ENCODE data around the gene PLLP.

The PLLP gene, protein sequence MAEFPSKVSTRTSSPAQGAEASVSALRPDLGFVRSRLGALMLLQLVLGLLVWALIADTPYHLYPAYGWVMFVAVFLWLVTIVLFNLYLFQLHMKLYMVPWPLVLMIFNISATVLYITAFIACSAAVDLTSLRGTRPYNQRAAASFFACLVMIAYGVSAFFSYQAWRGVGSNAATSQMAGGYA

DNA sequence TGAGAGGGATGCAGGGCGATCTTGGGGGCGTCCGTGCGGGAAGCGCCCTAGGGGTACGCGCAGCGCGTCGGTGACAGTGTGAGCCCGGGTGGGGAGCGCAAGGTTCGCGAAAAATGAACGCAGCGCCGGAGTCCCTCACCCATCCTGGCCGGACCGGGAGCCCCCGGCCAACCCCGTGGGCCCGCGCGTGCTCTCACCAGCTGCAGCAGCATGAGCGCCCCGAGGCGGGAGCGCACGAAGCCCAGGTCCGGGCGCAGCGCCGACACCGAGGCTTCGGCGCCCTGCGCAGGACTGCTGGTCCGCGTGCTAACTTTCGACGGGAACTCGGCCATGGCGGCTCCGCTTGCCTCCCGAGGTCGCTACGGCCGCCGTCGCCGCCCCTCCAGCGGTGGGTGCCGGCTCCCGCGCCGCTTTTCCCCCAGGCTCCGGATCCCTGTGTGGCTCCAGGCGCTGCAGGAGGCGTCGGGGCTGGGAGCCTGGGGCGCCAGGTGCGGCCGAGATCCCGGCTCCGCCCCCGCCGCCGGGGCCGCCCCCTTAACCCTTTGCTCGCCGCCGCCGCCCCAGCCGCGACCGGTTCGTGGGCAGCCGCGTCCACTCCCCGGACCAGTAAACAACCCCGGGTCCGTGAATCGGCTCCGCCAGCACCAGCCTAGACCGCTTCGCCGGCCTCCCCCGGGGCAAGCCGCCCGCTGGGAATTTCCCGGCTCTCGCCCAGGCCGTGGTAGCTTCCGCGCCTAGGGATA, at the start of gene PLLP:
Gene PLLP, minus strand, starts transcription at position 464 of the 743 bp plus-strand sequence. Its CDS starts 132 bp downstream, at position 332.
- Histone ChIP-seq H3K9me2 (replicated peaks; ENCODE audit: low read depth, low read length) (no peaks in the 10 kb centered on the region), H2AFZ (ENCODE audit: low read length) (no peak within 1 kb of the TSS), H3K9ac (ENCODE audit: low read depth, low read length, poor library complexity, severe bottlenecking) (no peak within 1 kb of the TSS), H3K79me2 (ENCODE audit: insufficient read depth, low read length) (no peaks in the 10 kb centered on the region), H4K20me1 (ENCODE audit: insufficient read depth, low read length, poor library complexity, severe bottlenecking) (no peaks in the 10 kb centered on the region), H3F3A (ENCODE audit: low read depth) (no peaks in the 10 kb centered on the region), H3K4me2 (ENCODE audit: low read depth, low read length, poor library complexity, severe bottlenecking) (no peak within 1 kb of the TSS), H3K27me3 (ENCODE audit: insufficient read depth, low read length, poor library complexity, severe bottlenecking) (peaks cover 5% of the 10 kb centered on the region), H3K4me3 (ENCODE audit: low read length, poor library complexity, severe bottlenecking) (no peak within 1 kb of the TSS), H3K9me3 (ENCODE audit: insufficient read depth, low read depth, low read length) (no peaks in the 10 kb centered on the region), H3K4me1 (ENCODE audit: insufficient read depth, low read length, poor library complexity, severe bottlenecking) (no peaks in the 10 kb centered on the region), H3K36me3 (ENCODE audit: insufficient read depth, low read length) (no peaks in the 10 kb centered on the region)
- TF ChIP-seq EZH2phosphoT487 (IDR thresholded peaks at IDR 0.05; ENCODE audit: borderline replicate concordance): no peak
- TF ChIP-seq, protein P1, sequence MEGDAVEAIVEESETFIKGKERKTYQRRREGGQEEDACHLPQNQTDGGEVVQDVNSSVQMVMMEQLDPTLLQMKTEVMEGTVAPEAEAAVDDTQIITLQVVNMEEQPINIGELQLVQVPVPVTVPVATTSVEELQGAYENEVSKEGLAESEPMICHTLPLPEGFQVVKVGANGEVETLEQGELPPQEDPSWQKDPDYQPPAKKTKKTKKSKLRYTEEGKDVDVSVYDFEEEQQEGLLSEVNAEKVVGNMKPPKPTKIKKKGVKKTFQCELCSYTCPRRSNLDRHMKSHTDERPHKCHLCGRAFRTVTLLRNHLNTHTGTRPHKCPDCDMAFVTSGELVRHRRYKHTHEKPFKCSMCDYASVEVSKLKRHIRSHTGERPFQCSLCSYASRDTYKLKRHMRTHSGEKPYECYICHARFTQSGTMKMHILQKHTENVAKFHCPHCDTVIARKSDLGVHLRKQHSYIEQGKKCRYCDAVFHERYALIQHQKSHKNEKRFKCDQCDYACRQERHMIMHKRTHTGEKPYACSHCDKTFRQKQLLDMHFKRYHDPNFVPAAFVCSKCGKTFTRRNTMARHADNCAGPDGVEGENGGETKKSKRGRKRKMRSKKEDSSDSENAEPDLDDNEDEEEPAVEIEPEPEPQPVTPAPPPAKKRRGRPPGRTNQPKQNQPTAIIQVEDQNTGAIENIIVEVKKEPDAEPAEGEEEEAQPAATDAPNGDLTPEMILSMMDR (conservative IDR thresholded peaks at IDR 0.05; ENCODE audit: low read length): no peak

DNA sequence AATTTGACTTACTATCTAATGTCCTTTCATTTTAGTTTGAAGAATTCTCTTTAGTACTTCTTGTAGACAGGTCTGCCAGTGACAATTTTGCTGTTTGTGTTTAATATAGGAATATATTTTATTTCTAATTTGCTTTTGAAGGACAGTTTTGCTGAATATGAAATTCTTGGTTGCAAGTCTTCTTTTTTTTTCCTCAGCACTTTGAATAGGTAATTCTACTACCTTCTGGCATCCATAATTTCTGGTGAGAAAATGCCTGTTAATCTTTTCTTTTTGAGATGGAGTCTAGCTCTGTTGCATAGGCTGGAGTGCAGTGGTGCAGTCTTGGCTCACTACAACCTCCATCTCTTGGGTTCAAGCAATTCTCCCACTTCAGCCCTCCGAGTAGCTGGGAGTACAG, 48.9 kb upstream of the PLLP start:
- Histone ChIP-seq H3K4me1 (ENCODE audit: insufficient read depth, low read length, poor library complexity, severe bottlenecking) (no peaks in the 10 kb centered on the region), H3K27me3 (ENCODE audit: insufficient read depth, low read length, poor library complexity, severe bottlenecking) (no peaks in the 10 kb centered on the region), H3K79me2 (ENCODE audit: insufficient read depth, low read length) (no peaks in the 10 kb centered on the region), H3F3A (ENCODE audit: low read depth) (no peaks in the 10 kb centered on the region), H3K9me3 (ENCODE audit: insufficient read depth, low read depth, low read length) (no peaks in the 10 kb centered on the region), H3K4me2 (ENCODE audit: low read depth, low read length, poor library complexity, severe bottlenecking) (no peak overlapping the region), H3K36me3 (ENCODE audit: insufficient read depth, low read length) (no peaks in the 10 kb centered on the region), H3K9me2 (replicated peaks; ENCODE audit: low read depth, low read length) (no peaks in the 10 kb centered on the region), H4K20me1 (ENCODE audit: insufficient read depth, low read length, poor library complexity, severe bottlenecking) (no peaks in the 10 kb centered on the region), H3K9ac (ENCODE audit: low read depth, low read length, poor library complexity, severe bottlenecking) (no peak overlapping the region), H2AFZ (ENCODE audit: low read length) (no peak overlapping the region), H3K4me3 (ENCODE audit: low read length, poor library complexity, severe bottlenecking) (no peak overlapping the region)
- TF ChIP-seq, protein P1 (conservative IDR thresholded peaks at IDR 0.05; ENCODE audit: low read length): no peak
- no peak for TF ChIP-seq EZH2phosphoT487 (IDR thresholded peaks at IDR 0.05; ENCODE audit: borderline replicate concordance)

DNA sequence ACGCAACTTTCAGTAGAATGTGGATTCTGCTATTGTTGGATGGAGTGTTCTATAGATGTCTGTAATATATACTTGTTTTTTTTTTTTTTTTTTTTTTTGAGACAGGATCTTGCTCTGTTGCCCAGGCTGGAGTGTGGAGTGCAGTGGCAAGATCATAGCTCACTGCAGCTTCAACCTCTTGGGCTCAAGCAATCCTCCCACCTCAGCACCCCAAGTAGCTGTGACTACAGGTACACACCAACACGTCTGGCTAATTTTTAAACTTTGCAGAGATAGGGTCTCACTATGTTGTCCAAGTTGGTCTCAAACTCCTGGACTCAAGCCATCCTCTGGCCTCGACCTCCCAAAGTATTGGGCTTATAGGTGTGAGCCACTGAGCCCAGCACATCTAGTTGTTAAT, 46.9 kb upstream of the PLLP start:
- TF ChIP-seq EZH2phosphoT487 (IDR thresholded peaks at IDR 0.05; ENCODE audit: borderline replicate concordance): no peak
- TF ChIP-seq, protein P1 (conservative IDR thresholded peaks at IDR 0.05; ENCODE audit: low read length): no peak
- no peak overlapping the region for H2AFZ ChIP-seq (ENCODE audit: low read length)
- H3K4me2 ChIP-seq (ENCODE audit: low read depth, low read length, poor library complexity, severe bottlenecking): no peak overlapping the region

More for the DNA sequence above, 46.9 kb upstream of the PLLP start:
- H3K4me3 ChIP-seq (ENCODE audit: low read length, poor library complexity, severe bottlenecking): no peak overlapping the region
- H3K27me3 ChIP-seq (ENCODE audit: insufficient read depth, low read length, poor library complexity, severe bottlenecking): no peaks in the 10 kb centered on the region
- H3K79me2 ChIP-seq (ENCODE audit: insufficient read depth, low read length): no peaks in the 10 kb centered on the region
- H3K36me3 ChIP-seq (ENCODE audit: insufficient read depth, low read length): no peaks in the 10 kb centered on the region
- no peaks in the 10 kb centered on the region for H3F3A ChIP-seq (ENCODE audit: low read depth)
- H3K4me1 ChIP-seq (ENCODE audit: insufficient read depth, low read length, poor library complexity, severe bottlenecking): no peaks in the 10 kb centered on the region
- H4K20me1 ChIP-seq (ENCODE audit: insufficient read depth, low read length, poor library complexity, severe bottlenecking): no peaks in the 10 kb centered on the region
- H3K9me3 ChIP-seq (ENCODE audit: insufficient read depth, low read depth, low read length): no peaks in the 10 kb centered on the region
- no peaks in the 10 kb centered on the region for H3K9me2 ChIP-seq (replicated peaks; ENCODE audit: low read depth, low read length)
- no peak overlapping the region for H3K9ac ChIP-seq (ENCODE audit: low read depth, low read length, poor library complexity, severe bottlenecking)
